Activated CD8-positive, alpha-beta memory T cell treated with anti-CD3 and anti-CD28 coated beads, Interleukin-2, amount 50 U/mL, for 4 hours (primary cell): ENCODE measurements around the gene EBF3.

Experiments
- DNase-seq: peaks from one replicate; pipeline ENCODE4 v3.0.0-alpha.2; 2020

The EBF3 gene

DNA sequence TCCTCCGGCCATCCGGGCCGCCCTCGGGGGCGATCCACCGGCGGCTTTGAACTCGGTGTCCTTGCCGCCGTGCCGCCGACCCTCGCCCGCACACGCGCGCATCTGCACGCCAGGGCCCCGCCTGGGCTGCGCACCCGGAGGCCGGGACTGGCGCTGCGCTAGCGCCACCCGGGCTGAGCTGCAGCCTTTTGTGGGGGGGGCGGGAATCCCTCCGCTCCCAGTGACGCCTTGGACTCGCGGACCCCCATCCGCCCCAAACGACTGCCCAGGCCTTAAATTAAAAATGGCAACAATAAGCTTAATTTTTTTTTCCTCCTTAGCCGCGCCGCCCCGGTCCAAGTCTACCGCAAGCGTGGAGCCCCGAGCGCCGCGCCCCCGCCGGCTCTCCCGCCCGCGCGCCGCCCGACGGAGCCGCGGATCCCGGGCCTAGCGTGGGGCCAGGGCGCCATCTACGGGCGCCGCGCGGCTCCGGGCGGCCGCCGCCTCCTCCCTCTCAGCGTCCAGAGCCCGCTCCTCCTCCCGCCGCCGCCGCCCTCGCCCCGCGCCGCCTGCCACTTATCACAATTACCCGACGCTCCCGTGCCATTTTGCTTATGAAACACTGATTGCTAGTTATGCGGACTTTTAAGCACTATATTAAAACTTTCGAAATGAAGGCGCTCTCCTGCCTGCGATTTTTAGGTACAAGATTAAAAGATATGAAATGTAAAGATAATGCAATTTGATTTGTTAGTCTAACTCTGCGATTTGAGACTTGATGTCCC is 7.5 kb upstream of the EBF3 start:
- peak; percentile 36 for DNase-seq

DNA sequence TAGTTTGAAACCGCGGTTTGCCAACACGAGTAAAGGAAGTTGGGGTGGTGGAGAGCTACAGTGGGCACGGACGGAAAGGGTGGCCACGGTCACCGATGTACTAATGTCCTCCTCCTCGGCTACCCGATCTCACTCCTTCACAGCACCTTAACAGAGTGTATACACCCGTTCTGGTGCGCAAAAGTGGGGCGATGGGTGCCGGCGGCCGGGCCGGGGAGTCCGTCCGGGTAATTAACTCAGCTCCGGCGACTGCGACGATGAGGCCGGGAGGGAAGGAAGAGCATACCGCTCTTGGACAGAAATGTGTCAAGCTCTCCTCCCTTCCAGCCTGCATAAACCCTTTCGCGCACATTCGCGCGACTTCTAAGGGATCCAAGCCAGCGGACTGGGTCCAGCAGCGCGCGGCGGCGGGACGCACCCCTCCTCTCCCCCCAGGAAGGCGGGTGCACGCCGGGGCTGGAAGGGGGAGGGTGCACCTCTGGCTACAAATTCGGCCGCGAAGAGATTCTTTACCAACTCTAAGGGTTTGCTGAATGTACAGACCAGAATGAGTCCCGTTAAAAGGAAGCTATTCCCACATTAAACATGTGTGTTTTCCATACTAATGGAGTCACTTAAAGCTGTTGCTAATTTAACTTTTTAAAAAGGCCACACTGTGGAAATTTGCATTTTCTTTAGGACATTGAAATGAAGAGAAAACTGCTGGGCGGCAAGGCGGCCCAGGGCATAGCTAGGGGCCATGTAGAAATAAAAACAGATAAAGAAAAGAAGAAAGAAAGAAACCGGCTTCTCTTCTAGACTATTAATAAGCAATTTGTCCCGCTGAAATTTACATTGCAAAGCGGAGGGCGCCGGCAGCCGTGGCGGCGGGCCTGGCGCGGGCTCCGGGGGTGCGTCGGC is 6.6 kb upstream of the EBF3 start:
- DNase-seq: no peak

DNA sequence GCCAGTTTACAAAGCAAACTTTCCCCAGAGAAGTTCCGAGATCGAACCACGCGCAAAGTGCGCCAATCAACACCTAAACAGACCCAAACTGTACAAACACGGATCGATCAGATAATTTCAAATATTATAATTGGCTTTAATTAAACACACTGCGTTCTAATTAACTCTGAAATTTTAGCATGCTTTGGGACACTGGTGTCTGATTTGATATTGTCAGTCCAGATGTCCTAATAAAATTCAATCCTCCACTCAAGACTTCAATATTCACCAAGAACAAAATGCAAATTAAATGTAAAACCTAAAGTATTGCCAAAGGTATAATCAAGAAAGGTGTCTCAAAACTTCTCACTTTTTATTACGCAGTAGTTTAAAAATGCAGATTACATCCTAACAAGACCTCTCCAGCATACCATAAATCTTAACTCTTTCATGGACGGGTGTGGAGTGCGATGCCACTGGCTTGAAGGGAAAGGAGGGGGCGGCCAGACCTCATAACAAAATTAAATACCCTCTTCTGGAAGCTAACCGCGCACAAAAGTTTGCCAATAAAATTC is 5.9 kb upstream of the EBF3 start:
- no peak for DNase-seq

DNA sequence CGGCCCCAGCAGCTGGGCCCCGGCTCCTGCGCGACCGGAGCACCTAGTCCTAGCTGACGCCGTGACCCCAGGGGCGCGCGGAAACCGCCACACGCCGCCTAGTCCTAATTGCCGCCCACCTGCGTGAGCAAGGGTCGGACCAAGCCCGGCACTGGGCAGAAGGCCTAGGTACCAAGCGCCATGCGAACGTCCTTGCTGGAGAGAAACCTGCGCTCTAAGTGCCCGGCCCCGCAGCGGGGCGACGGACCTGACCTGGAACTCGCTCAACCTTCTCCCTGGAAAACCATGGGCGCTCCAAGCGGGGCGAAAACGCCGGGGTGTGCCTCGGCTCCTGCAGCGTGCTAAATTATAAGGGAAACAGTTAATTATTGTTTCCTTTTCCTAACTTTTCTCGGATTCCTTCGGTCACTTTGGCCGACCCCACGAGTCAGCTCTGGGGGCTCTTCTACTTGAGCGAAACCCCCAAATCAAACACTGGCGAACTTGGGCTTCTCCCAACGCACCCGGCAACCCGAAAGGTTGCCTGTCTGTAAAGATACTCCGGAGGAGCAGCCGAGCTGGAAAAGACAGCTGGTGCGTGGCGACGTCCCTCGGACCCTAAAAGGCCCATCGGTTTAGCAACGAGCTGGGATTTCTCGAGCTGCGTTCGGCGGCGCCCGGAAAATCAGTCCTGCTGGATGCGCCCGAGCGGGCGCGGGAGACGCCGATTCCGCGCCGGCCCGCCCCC is 5.3 kb upstream of the EBF3 start:
- DNase-seq: no peak

DNA sequence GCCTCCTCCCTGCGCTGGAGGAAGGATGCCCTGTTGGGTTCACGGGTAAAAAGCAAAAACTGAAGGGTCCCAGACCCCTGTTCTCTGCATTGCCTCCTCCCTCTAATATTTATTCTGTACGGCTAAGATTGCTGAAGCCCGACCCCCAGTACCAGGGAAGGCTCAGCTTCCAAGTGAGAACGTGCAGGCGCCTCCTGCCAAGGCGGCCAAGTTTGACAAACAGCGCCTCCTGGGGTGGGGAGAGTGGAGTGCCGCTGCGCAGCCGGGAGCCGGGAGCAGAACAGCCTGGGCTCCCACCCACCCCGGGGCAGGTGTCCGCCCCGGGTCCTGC is 4.7 kb upstream of the EBF3 start:
- DNase-seq: no peak

DNA sequence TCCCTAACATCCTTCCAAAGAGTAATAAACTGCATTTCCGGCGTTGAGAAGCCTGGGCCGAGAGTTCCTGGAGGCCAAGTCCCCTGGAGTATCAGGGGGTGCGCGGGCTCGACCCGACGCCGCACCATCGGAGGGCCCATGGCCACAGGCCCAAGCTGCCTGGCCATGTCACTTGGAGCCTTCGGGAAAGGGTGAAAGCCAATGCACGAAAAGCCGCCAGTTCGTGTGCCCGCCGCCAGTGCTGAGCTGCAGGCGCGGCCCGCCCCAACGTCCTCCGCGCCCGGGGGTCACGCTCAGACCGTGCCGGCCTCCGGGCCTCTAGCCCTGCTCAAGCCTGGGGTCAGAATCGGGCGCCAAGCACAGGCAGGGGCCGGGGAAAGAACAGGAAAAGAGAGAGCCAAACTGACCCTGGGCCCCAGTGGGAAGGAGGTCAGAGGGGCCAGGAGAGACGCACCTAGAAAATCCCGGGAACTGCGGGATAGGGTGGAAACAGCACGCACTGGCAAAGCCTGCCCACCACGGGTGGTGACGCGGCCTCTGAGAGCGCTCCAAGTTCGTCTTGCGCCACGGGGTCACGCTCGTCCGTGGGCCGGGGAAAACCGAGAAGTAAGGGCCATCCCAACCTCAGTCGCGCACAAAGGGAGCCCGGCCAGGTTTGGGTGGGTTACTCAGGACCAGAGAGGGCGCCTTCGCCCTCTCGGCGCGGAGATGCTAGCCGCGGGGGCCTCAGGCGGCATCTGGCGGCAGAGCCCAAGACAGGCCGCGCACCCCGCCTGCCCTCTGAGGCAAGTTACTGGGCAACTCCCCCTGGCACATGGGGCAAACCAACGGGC is 4.2 kb upstream of the EBF3 start:
- DNase-seq: no peak

DNA sequence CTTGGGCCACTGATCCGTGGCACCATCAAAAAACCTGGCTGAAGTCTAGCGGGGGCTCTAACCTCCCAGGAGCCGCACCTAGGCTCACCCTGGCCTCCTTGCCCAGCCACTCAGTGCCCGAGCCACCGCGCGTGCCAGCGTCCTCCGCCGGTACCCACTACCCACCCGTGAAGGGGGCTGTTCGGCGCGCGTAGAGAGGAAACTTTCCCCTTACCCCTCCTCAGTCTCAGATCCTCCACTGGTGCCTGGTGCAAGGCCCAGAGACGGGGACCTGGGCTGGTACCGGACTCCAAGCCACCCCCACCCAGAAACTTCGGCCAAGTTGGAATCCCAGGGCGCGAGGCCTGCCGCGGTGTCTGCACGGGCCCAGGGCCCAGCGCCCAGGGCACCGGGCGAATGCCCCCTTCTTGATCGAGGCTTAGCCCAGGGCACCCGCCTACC is 3.5 kb upstream of the EBF3 start:
- no peak for DNase-seq

DNA sequence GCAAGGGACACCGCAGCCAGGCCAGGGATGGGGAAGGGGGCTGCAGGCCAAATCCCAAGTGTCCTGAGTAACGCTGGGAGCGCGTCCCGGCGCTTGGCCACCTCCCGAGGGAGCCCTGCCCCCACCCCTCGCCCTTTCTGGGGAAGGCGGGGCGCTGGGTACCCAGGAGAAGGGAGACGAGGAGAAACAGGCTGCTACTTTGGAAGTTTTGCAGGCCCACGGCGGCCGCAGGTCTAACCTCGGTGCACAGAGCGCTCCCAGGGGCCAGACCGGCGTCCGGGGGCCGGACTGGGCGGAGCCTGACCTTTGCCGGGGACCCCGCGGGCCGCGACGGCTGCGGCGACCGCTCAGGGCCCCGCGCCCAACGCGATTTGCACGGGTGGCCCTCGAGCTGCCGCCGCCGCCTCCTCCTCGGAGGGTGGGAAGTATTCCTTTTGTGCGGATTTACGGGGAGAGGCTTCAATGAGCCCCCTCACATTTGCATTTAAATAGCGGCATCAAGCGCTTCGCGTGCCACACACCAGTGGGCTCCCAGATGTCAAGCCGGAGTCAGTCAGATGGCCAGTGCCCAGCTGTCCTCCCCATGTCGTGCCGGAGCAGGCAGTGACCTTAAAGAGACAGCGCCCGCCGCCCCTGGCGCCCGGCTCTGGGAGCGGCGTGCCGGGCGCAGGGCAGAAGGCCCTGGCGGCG is 3.0 kb upstream of the EBF3 start:
- DNase-seq: no peak

DNA sequence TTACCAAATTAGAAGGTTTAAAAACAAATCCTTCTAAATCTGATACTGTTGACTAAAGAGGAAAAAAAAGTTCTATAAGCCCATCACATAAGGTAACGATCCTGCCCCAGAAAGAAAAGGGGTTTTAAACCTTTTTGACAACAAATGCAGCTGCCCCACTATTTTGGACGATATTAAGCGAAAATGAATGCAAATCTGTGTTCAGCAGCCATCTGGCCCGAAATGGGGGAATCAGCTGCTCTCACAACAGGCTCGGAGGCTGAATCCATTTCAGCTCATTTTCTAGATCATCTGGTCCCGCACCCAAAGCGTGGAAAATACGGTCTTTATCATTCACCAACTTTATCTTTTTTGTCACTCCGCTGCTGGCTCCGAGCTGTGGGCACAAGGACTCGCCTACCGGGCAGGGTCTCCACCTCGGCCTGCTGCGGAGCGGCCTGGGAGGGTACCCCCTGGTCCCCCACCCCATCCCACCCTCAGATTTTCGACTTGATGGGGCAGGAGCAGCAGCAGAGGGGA is 2.4 kb upstream of the EBF3 start:
- no peak for DNase-seq

DNA sequence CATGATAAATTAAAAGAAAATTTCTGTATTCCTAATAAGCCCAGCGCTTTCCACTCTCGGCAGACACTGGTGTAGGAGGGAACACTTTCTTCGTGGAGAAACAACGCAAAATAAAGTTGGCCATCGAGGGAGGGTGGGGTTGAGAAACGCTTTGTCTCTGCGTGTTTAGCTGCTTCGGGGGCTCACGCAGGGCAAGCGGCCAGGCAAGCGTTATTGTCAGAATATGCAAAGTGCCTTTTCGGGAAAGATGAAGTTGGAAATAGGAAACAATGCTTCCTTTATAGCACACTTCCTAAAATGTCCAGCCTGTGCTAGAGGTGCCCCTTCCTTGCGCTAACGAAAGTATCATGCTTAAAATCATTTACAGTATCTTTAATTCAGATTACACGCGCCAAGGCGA is 1.9 kb upstream of the EBF3 start:
- no peak for DNase-seq

DNA sequence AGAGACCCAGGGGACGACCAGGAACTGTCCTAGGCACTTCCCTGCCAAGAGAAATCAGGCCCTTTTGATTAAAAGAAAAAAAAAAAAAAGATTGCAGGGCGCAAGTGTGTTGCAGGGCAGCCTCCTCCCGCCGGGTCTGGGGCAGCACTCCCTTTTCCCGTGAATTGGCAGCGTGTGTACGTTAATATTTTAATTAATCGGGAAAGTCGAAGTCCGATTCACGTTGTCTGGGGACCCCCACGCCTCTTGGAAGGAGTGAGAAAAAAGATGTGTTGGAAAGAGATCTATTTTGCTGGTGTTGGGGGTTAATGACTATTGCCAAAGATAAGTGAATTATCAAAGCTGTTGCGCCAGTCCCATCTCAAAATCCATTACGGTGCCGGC is 1.3 kb upstream of the EBF3 start:
- DNase-seq: no peak

DNA sequence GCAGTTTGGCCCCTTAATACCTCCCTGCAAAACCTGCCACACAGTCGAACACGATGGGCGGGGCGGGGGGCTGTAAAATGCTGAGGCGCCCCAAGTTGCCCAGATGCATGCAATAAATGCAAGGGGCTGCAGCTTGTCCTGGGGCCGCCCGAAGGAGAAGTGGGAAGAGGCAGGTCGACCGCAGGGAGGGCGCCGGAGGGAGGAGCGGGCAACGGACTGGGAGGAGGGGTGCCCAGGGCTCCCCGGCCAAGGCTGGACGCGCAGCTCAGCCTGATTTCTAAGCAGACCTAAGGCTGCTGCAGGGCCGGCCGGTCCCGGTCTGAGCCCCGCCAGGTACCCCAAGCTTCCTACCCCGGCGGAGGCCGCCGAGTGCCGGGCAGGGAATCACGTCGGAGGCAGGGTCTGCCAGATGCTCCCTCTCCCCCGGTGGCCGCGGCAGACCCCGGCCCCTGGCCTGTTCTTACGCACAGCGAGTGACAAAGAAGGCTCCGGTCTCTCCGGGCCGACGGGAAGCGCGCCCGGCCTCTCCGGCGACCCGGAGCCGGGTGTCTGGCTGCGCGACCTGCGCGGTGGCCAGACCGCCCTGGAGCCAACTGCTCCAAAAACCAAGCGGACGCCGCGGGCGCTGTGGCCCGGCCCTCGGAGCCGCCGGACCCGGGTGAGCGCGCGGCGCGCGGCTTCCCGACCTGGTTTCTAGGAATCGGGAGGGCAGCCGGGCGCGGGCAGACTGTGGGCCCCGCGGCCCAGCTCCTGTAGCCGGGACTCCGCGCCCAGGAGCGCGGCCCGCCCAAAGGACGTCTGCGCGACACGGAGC is 744 bp upstream of the EBF3 start:
- DNase-seq: no peak

DNA sequence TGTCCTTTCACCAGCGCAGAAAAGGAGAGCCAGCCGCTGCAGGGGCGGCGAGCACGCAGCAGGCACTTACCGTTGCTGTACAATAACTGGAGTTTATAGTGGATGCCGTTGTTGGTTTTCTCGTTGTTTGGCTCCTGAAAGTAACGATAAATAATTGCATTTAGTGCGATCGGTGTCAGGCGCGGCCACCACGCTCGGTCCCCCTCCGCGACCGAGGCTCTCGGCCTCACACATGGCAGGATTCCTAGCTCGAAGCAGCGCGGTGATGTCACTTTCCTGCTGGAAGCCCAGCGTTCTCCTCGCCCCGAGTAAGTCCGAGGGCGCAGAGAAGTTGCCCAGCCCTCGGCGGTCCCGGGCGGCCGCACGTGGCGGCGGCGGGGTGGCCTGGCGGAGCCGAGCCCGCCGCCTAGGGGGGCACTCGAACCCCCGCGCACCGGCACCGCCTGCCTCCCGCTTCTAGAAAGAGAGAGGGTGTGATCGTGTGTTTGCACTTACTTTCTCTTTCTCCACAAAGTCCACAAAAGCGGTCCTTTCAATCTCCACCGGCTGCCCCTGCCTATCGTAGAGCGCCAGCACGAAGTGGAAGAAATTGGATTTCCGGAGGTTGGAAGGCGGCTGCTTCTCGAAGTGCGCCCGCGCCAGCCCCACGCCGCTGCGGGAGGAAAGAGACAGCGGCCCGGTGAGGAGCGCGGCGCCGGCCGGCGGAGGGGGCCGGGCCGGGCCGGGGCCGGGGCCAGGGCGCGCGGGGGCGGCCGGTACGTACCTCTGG is 1.0 kb downstream of the EBF3 start:
- no peak for DNase-seq

DNA sequence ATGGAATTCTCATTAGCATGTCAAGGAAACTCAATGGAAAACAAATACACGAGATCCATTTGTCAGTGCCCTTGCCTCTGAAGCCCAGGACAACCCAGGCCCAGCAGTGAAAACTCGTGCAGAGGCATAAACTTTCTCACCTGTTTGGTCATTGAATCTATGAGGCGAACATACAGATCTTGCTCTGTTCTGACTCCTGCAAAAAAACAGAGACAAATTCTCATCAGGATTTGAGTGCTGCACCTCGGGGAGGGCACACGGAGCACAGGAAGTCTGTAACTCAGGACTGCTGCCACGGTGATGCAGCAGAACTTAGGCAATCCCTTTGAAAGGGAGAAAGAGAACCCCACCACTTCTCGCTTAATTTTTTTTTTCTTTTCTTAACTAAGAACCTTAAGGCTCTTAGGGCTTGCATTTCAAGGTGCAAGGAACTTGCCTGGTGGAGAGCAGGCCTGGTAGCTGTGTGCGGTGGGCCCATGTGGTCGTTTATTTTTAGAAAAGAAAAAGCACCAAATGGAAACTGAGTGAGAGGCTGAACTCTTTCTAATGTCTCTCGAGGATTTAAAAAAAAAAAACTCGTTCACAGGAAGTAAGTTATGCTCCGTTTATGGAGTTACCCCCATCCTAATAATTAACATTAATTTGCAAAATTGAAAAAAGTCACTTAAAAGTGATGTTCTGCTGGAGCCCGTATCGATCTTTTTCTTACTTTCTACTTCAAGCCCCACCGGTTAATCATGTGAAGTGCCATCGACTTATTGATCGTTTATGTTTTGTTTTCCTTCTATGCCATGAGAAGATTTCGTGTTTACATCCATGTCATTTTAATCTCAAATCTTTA is 1.8 kb downstream of the EBF3 start:
- no peak for DNase-seq

DNA sequence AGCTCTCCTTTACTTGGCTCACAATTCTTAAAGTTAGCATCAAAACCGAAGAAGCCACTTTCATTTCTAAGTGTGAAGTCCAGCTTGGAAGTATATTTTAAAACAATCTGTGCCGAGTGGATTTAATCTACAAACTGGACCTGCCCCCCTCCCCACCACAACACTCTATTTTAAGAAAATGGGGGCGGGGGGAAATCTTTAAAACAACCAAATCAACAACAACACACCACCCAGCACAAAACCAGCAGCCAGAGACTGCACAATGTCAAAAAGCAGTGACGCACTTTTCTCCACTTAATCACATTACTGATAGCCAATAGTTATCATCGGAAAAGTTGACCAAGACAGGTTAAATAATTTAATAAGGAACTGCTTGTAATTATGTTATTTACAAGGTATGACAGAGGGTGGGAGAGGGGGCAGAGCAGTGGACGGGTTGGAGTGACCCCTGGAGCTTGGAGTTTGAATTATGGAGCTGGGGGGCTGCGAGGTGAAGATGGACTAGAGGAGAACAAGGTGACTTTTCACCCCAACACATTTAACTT is 2.8 kb downstream of the EBF3 start:
- DNase-seq: no peak

DNA sequence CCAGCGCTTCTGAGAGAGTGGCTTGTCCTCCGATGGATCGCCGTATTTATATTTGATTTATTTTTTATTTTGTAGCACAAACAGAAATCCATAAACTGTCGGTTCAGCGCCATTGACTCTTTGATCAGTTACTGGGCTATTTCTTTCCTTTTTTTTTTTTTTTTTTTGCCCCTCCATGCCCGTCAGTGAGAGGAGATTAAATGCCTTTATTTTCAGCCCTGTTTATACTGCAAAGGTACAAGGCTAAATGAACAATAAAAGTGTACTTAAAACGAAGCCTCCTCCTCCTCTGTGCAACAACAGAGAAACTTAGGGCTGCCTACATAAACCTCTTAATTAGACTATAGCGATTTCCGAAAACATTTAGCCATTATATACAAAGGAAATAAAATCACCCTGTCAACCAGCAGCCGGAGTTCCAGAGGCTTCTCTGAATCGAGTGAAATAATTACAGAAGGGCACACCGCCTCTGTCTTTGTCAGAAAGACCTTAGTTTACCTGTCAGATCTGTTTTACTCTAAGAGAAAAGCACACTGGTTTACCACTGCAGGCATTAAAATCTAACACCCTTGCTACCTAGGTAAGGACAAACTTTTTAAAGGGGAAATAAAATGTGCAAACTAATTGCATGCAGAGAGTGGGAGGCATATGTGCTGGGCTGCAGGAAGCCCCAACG is 3.5 kb downstream of the EBF3 start:
- no peak for DNase-seq

DNA sequence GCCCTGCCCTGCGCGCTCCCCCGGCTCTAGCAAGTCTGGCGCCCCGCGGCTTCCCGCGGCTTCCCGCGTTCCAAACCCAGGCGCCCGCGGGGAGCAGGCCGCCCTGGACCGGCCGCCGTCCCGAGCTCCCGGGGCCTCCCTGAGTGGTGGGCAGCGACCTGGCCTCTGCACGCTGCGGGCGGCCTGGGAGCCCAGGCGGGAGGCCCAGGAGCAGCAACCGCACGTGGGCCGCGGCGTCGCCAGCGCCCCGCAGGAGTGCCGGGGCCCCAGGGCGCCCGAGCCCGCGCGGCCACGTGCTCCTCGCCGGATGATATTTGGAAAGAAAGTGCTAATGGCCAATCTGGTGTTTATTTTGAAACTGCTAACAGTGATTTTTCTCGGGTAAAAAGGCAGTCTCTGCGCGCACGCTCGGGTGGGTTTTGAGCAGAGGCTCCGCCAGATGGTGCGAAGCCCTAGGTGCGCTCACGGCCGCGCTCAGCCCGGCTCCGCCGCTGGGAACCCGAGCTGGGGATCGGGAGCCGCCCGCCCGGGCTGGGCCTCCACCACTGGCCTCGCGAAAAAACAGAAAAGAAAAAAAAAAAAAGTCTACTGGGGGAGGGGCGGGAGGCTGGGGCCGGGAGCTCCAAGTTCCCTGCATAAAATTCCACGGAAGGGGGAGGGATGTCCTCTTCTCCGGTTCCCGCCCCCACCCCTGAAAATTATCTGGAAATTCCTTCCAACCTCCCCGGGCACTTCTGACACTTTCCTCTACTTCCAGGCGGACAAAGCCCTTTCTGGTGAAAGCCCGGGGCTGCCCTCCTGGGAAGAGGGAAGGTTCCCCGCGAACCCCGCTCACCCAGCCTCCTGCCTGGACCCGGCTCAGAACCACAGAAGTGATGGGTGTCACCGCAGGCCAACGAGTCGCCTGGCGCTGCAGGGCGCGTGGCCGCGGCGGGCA is 4.3 kb downstream of the EBF3 start:
- no peak for DNase-seq
